Mesothelial cell of epicardium (in vitro differentiated cells): ENCODE results near the gene LONRF2. TPM values are rescaled to one million over a fixed set of nuclear protein-coding genes. Genes with fewer than 3 reads are reported as not detected.

ENCODE experiments used
- DNase-seq, 2 experiments: peaks; one replicate each; pipeline ENCODE4 v3.0.0; 2021; ENCODE audit warnings: low spot score in 2 of 2; ENCODE audit not compliant: unreplicated experiment in 2 of 2
- H3K27ac Mint-ChIP-seq: 2 replicates; pipeline ENCODE4 v1.8.0; 2021; ENCODE audit warnings: mixed read lengths
- H3K27me3 Mint-ChIP-seq: 2 replicates; pipeline ENCODE4 v1.8.0; 2021; ENCODE audit warnings: low read depth, mixed read lengths
- H3K36me3 Mint-ChIP-seq: 2 replicates; pipeline ENCODE4 v1.8.0; 2021; ENCODE audit warnings: mixed read lengths
- H3K4me1 Mint-ChIP-seq: 2 replicates; pipeline ENCODE4 v1.8.0; 2021; ENCODE audit warnings: mixed read lengths
- H3K4me3 Mint-ChIP-seq: 2 replicates; pipeline ENCODE4 v1.8.0; 2021; ENCODE audit warnings: mild to moderate bottlenecking, moderate library complexity, mixed read lengths
- H3K9me3 Mint-ChIP-seq: 2 replicates; pipeline ENCODE4 v1.8.0; 2021; ENCODE audit warnings: mixed read lengths
- CTCF ChIP-seq: fragments of 200-600 bp; sonication (generic); IDR thresholded peaks from one replicate; pipeline ENCODE4 v1.5.0; 2021; ENCODE audit warnings: antibody characterized with exemption; ENCODE audit not compliant: unreplicated experiment
- total RNA-seq: library from RNA; stranded (reverse); gene quantifications from 3 replicates; pipeline ENCODE4 v1.2.1, GENCODE V29; 2021

Gene LONRF2
- total RNA-seq, 1 donor from 2014 or later: 13.4 TPM

- H3K27me3 Mint-ChIP-seq: no peaks in the 10 kb centered on the region
- H3K36me3 Mint-ChIP-seq: peaks cover 21% of the 10 kb centered on the region
- H3K9me3 Mint-ChIP-seq: peaks cover 13% of the 10 kb centered on the region
- peaks cover 11% of the 10 kb centered on the region for H3K4me1 Mint-ChIP-seq
- DNase-seq: no peak
- no peak overlapping the region for H3K4me3 Mint-ChIP-seq
- no peak for TF ChIP-seq CTCF
- H3K27ac Mint-ChIP-seq: no peak overlapping the region
Observed at GRCh38 chr2:100269889-100270288, 52.4 kb downstream of the LONRF2 start.

GRCh38 chr2:100268986-100269385, 53.3 kb downstream of the LONRF2 start:
- H3K4me3 Mint-ChIP-seq: no peak overlapping the region
- peaks cover 13% of the 10 kb centered on the region for H3K9me3 Mint-ChIP-seq
- DNase-seq: no peak
- H3K27me3 Mint-ChIP-seq: no peaks in the 10 kb centered on the region
- no peak for TF ChIP-seq CTCF
- H3K27ac Mint-ChIP-seq: no peak overlapping the region
- peaks cover 12% of the 10 kb centered on the region for H3K4me1 Mint-ChIP-seq
- H3K36me3 Mint-ChIP-seq: peaks cover 21% of the 10 kb centered on the region

- H3K4me3 Mint-ChIP-seq: no peak overlapping the region
- no peak overlapping the region for H3K27ac Mint-ChIP-seq
Observed at GRCh38 chr2:100267751-100268150, 54.5 kb downstream of the LONRF2 start.

GRCh38 chr2:100266126-100266525, 56.2 kb downstream of the LONRF2 start:
- no peak overlapping the region for H3K4me3 Mint-ChIP-seq
- peaks cover 12% of the 10 kb centered on the region for H3K4me1 Mint-ChIP-seq
- H3K27ac Mint-ChIP-seq: no peak overlapping the region
- DNase-seq: no peak
- H3K36me3 Mint-ChIP-seq: peaks cover 9% of the 10 kb centered on the region
- H3K9me3 Mint-ChIP-seq: peaks cover 8% of the 10 kb centered on the region
- H3K27me3 Mint-ChIP-seq: peaks cover 3% of the 10 kb centered on the region
- TF ChIP-seq CTCF: no peak

More at GRCh38 chr2:100267751-100268150, 54.5 kb downstream of the LONRF2 start:
- Mint-ChIP-seq H3K27me3 (no peaks in the 10 kb centered on the region), H3K36me3 (peaks cover 18% of the 10 kb centered on the region), H3K4me1 (peaks cover 14% of the 10 kb centered on the region), H3K9me3 (peaks cover 13% of the 10 kb centered on the region)
- no peak for DNase-seq
- TF ChIP-seq CTCF: no peak

GRCh38 chr2:100265226-100265625, 57.1 kb downstream of the LONRF2 start:
- no peak for DNase-seq
- H3K27ac Mint-ChIP-seq: no peak overlapping the region
- H3K9me3 Mint-ChIP-seq: no peaks in the 10 kb centered on the region
- peaks cover 10% of the 10 kb centered on the region for H3K4me1 Mint-ChIP-seq
- H3K27me3 Mint-ChIP-seq: peaks cover 5% of the 10 kb centered on the region
- no peaks in the 10 kb centered on the region for H3K36me3 Mint-ChIP-seq
- no peak overlapping the region for H3K4me3 Mint-ChIP-seq
- TF ChIP-seq CTCF: no peak

- H3K9me3 Mint-ChIP-seq: no peaks in the 10 kb centered on the region
- H3K4me3 Mint-ChIP-seq: no peak overlapping the region
- H3K4me1 Mint-ChIP-seq: peaks cover 10% of the 10 kb centered on the region
- peaks cover 5% of the 10 kb centered on the region for H3K27me3 Mint-ChIP-seq
- no peaks in the 10 kb centered on the region for H3K36me3 Mint-ChIP-seq
- TF ChIP-seq CTCF: no peak
- H3K27ac Mint-ChIP-seq: no peak overlapping the region
- no peak for DNase-seq
Observed at GRCh38 chr2:100264651-100265050, 57.6 kb downstream of the LONRF2 start.
